A549 (cell line): ENCODE data around the gene TBL1X.

ENCODE experiments used
- BCL3 ChIP-seq: fragments of >200 bp; sonication (Bioruptor Twin); formaldehyde crosslinking; IDR thresholded peaks from 3 replicates; pipeline ENCODE4 v1.6.1; 2016
- CTCF ChIP-seq: fragments of >200 bp; sonication (Bioruptor Twin); formaldehyde crosslinking; IDR thresholded peaks from 3 replicates; pipeline ENCODE4 v1.5.1; 2016
- EHMT2 ChIP-seq: fragments of 200-600 bp; sonication (generic); IDR thresholded peaks from 2 replicates; pipeline ENCODE4 v1.6.1; 2016; ENCODE audit warnings: antibody characterized with exemption, low read depth, mild to moderate bottlenecking, moderate library complexity
- ELK1 ChIP-seq: fragments of 150-350 bp; IDR thresholded peaks from 2 replicates; pipeline ENCODE4 v1.6.1; 2014; ENCODE audit warnings: low read depth, mild to moderate bottlenecking, low read length
- EP300 ChIP-seq, 2 experiments: fragments of >200 bp; sonication (Bioruptor Twin); formaldehyde crosslinking; IDR thresholded peaks; 2 replicates in 1 of 2; 3 replicates in 1 of 2; pipeline ENCODE4 v1.6.1; 2016 to 2017
- MAX ChIP-seq: IDR thresholded peaks from 2 replicates; pipeline ENCODE4 v1.6.1; 2012
- PBX3 ChIP-seq: IDR thresholded peaks from 2 replicates; pipeline ENCODE4 v1.6.1; 2012
- POLR2A ChIP-seq: IDR thresholded peaks from 2 replicates; pipeline ENCODE4 v1.6.1; 2012; ENCODE audit warnings: mild to moderate bottlenecking, low read length

GRCh38 chrX:9604908-9605306 is 140.0 kb downstream of the TBL1X start:
- TF ChIP-seq CTCF (no peak), PBX3 (no peak), BCL3 (no peak), ELK1 (no peak), EHMT2 (no peak), MAX (no peak), EP300 (IDR thresholded peaks at IDR 0.05) (no peak), POLR2A (no peak)
